Body of pancreas (tissue), 4 donors: ENCODE measurements around the gene TIMMDC1. TPM values are rescaled to one million over a fixed set of nuclear protein-coding genes. Genes with fewer than 3 reads are reported as not detected.

ENCODE experiments used
- ATAC-seq: fragments of 150-250 bp; one replicate; pipeline ENCODE4 v1.9.1; 2016
- DNase-seq, 4 donors: peaks; one replicate each; pipeline ENCODE4 v3.0.0-alpha.2; 2019
- H3K27ac ChIP-seq, 4 donors: fragments of 200-600 bp; sonication (generic); 1 replicate in 3 of 4; 2 replicates in 1 of 4; pipeline versions ENCODE4 v1.5.1 to v1.6.1; 2016 to 2019; ENCODE audit warnings: mild to moderate bottlenecking in 1 of 4, mixed read lengths in 1 of 4, moderate library complexity in 1 of 4
- H3K27me3 ChIP-seq, 2 donors: fragments of 200-600 bp; sonication (generic); one replicate each; pipeline ENCODE4 v1.6.0; 2016; ENCODE audit warnings: mild to moderate bottlenecking in 1 of 2
- H3K36me3 ChIP-seq, 2 donors: fragments of 200-600 bp; sonication (generic); replicated peaks in 1 of 2; 2 replicates each; pipeline ENCODE4 v1.5.1; 2016; ENCODE audit warnings: low read depth in 2 of 2; ENCODE audit not compliant: insufficient read depth in 1 of 2
- H3K4me1 ChIP-seq: fragments of 200-600 bp; sonication (generic); one replicate; pipeline ENCODE4 v1.6.0; 2016
- H3K4me3 ChIP-seq, 2 donors: fragments of 200-600 bp; sonication (generic); 1 replicate in 1 of 2; 2 replicates in 1 of 2; pipeline ENCODE4 v1.5.1; 2016 to 2019
- H3K9me3 ChIP-seq, 3 donors: fragments of 200-600 bp; sonication (generic); 1 replicate in 2 of 3; 2 replicates in 1 of 3; pipeline ENCODE4 v1.5.1; 2016
- CTCF ChIP-seq, 7 experiments: fragments of 450-650 bp in 4 of 7; fragments of 200-600 bp in 3 of 7; sonication (generic) in 3 of 7; IDR thresholded peaks; one replicate each; pipeline ENCODE4 v1.5.1; 2016 to 2019; ENCODE audit warnings: antibody characterized with exemption in 7 of 7
- POLR2A ChIP-seq, 3 donors: fragments of 450-650 bp; IDR thresholded peaks; one replicate each; pipeline ENCODE4 v1.6.1; 2016; ENCODE audit warnings: antibody characterized with exemption in 3 of 3, mild to moderate bottlenecking in 2 of 3
- WGBS, 2 donors: methylation state at CpG; one replicate each; pipeline ENCODE4 v1.1.5; 2017; 5-methylcytosine and 5-hydroxymethylcytosine counted together
- intact Hi-C: fragments of 100-400 bp; cut with DNase I; formaldehyde crosslinking; loops from one replicate; pipeline ENCODE4 v1.15.1; 2023
- total RNA-seq, 2 donors: library from RNA; depleted of rRNA; stranded (reverse); fragments of >200 nt; gene quantifications; one replicate each; pipeline ENCODE4 v1.1.0, GENCODE V29; 2016

The TIMMDC1 gene
- total RNA-seq, 2 donors from 2014 or later, result 15.6 to 33.0 TPM

- H3K4me1 ChIP-seq, result no peaks in the 10 kb centered on the region
- no peak overlapping the region for H3K27ac ChIP-seq
- H3K36me3 ChIP-seq, result peaks cover 0 to 3% of the 10 kb centered on the region in 2 donors
- H3K9me3 ChIP-seq, result no peaks in the 10 kb centered on the region
- TF ChIP-seq POLR2A (IDR thresholded peaks at IDR 0.05) (no peak), CTCF (IDR thresholded peaks at IDR 0.05) (no peak)
- no peaks in the 10 kb centered on the region for H3K27me3 ChIP-seq
- no peak for ATAC-seq
- intact Hi-C loops, result no loop called here
- no peak for DNase-seq
- H3K4me3 ChIP-seq, result no peak overlapping the region
- 88 to 95% methylated on average over 3 of the region's 3 CpGs for WGBS, 2 donors
These were observed 5.5 kb upstream of the TIMMDC1 start for GRCh38 chr3:119492810-119493209.

GRCh38 chr3:119494597-119494996 lies 3.8 kb upstream of the TIMMDC1 start:
- TF ChIP-seq CTCF (IDR thresholded peaks at IDR 0.05), result peak in 1 of 7 experiments; percentile 3
- TF ChIP-seq POLR2A (IDR thresholded peaks at IDR 0.05), result no peak
- Histone ChIP-seq H3K27ac (no peak overlapping the region), H3K4me3 (no peak overlapping the region), H3K9me3 (no peaks in the 10 kb centered on the region), H3K36me3 (peaks cover 0 to 3% of the 10 kb centered on the region in 2 donors), H3K27me3 (no peaks in the 10 kb centered on the region), H3K4me1 (peaks cover 6% of the 10 kb centered on the region)
- DNase-seq (no peak), ATAC-seq (no peak)
- WGBS, 2 donors, result 60 to 65% methylated on average over 2 of the region's 2 CpGs
- intact Hi-C loops, result no loop called here

GRCh38 chr3:119497820-119498185 lies 544 bp upstream of the TIMMDC1 start:
- H3K36me3 ChIP-seq, result no peaks in the 10 kb centered on the region
- ATAC-seq (peak; percentile 11), DNase-seq (peak; percentile 34 to 60 (median 47))
- peak overlapping the region; percentile 34 to 70 for H3K4me3 ChIP-seq
- TF ChIP-seq CTCF (IDR thresholded peaks at IDR 0.05) (no peak), POLR2A (IDR thresholded peaks at IDR 0.05) (no peak)
- WGBS, 2 donors, result 1 to 3% methylated on average over 8 of the region's 8 CpGs
- H3K9me3 ChIP-seq, result no peaks in the 10 kb centered on the region
- H3K27me3 ChIP-seq, result no peaks in the 10 kb centered on the region
- peak overlapping the region; percentile 75 to 95 (median 88) for H3K27ac ChIP-seq
- intact Hi-C loops, result no loop called here
- peaks cover 23% of the 10 kb centered on the region for H3K4me1 ChIP-seq

GRCh38 chr3:119500265-119500664 lies 1.9 kb downstream of the TIMMDC1 start:
- peaks cover 23% of the 10 kb centered on the region for H3K4me1 ChIP-seq
- peaks cover 0 to 6% of the 10 kb centered on the region in 2 donors for H3K36me3 ChIP-seq
- no peak overlapping the region for H3K27ac ChIP-seq
- intact Hi-C loops, result loop anchor here (10.0 kb wide), 1 partner anchor 75 kb away; the partner anchor contains the start of gene ADPRH
- 65 to 66% methylated on average over 4 of the region's 4 CpGs for WGBS, 2 donors
- TF ChIP-seq POLR2A (IDR thresholded peaks at IDR 0.05), result no peak
- no peak for TF ChIP-seq CTCF (IDR thresholded peaks at IDR 0.05)
- ATAC-seq, result no peak
- no peaks in the 10 kb centered on the region for H3K9me3 ChIP-seq
- H3K4me3 ChIP-seq, result no peak overlapping the region
- no peaks in the 10 kb centered on the region for H3K27me3 ChIP-seq
- DNase-seq, result no peak

GRCh38 chr3:119500901-119501300 lies 2.6 kb downstream of the TIMMDC1 start:
- Histone ChIP-seq H3K36me3 (peaks cover 0 to 12% of the 10 kb centered on the region in 2 donors), H3K27ac (no peak overlapping the region), H3K4me1 (peaks cover 23% of the 10 kb centered on the region), H3K4me3 (no peak overlapping the region), H3K9me3 (no peaks in the 10 kb centered on the region), H3K27me3 (no peaks in the 10 kb centered on the region)
- ATAC-seq (no peak), DNase-seq (no peak)
- WGBS, 2 donors, result 20 to 23% methylated on average over 2 of the region's 2 CpGs
- intact Hi-C loops, result loop anchor here (10.0 kb wide), 1 partner anchor 74 kb away; the partner anchor contains the start of gene ADPRH
- TF ChIP-seq CTCF (IDR thresholded peaks at IDR 0.05), result no peak
- TF ChIP-seq POLR2A (IDR thresholded peaks at IDR 0.05), result no peak
